Measurements from ENCODE around the gene ZNF57. TPM values are rescaled to one million over a fixed set of nuclear protein-coding genes. Genes with fewer than 3 reads are reported as not detected.
"Not testable (repeated sequence)": the region's sequence is repeated elsewhere in the genome, so short reads cannot be mapped to it uniquely, and the experiment has no call there.

Gene ZNF57
- total RNA-seq, 1 donor from 2014 or later: 3.4 TPM

- DNase-seq (ENCODE audit: low read depth in 2 of 2): no peak
These were observed 4.0 kb upstream of the ZNF57 start for GRCh38 chr19:2896694-2897093.

- no peak for DNase-seq (ENCODE audit: low read depth in 2 of 2)
These were observed 2.0 kb downstream of the ZNF57 start for GRCh38 chr19:2902590-2903218.

DNA sequence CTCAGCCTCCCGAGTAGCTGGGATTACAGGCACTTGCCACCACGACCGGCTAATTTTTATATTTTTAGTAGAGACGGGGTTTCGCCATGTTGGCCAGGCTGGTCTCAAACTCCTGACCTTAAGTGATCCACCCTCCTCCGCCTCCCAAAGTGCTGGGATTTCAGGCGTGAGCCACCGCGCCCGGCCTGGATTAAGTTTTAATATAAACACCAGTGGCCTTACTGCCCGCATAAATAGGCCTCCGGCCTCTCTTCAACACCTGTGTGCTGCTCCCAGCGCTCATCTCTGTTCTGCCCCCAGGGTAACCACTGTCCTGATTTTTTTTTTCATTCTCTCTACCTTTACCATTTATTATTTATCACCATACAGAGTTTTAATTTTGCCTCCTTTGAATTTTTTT lies 2.6 kb downstream of the ZNF57 start:
- not testable (repeated sequence) for DNase-seq (ENCODE audit: low read depth in 2 of 2)

- DNase-seq (ENCODE audit: low read depth in 2 of 2): peak in 1 of 2 donors; percentile 47
These were observed 5.3 kb downstream of the ZNF57 start for GRCh38 chr19:2905918-2906519.

DNA sequence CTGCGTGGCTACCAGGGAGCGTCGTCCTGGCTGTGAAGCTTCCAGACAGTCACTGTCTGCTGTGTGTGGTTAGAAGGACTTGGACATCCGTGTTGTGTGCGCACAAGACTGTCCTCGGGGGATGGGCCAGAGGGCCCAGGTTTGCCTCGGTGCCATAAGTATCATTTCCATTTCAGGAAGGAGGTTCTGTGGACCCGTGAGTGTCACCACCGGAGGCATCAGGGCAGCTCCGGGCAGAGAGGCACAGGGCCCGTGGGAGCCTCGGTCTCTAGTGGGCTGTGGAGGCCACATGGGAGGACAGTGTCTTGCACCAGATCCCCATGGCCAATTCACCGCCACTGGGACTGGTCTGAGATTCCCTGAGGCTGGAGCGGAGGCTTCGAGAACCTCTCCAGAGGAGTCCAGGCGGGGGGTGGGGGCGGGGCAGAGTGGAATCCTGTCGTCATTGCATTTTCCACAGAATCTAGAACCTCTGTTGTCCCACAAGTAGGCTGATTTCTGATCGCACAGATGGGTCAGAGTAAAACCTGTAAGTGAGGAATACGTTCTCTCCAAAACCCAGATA lies 6.0 kb downstream of the ZNF57 start:
- no peak for DNase-seq (ENCODE audit: low read depth in 2 of 2)

DNA sequence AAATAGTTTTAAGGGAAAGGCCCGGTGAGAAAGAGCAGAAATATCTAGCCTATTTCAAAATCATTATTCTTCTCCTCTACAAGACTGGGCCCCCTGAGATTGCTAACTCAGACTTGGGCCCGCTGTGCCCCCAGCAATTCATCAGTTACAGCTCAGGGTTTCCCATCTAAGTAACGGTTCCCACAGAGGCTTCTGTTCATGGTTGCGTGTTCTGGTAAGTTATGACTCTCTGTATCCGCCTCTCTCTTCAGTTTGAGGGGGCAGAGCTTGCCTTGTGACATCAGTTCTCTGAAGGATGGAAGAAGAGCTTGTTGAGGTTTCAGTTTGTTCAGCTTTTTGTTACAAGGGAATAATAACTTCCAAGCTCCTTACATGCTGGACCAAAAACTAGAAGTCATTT lies 11.6 kb downstream of the ZNF57 start:
- DNase-seq (ENCODE audit: low read depth in 2 of 2): no peak

GRCh38 chr19:2917275-2918184 lies 16.8 kb downstream of the ZNF57 start:
- DNase-seq (ENCODE audit: low read depth in 2 of 2): no peak

GRCh38 chr19:2922987-2923386 lies 22.3 kb downstream of the ZNF57 start:
- DNase-seq (ENCODE audit: low read depth in 2 of 2): no peak

DNA sequence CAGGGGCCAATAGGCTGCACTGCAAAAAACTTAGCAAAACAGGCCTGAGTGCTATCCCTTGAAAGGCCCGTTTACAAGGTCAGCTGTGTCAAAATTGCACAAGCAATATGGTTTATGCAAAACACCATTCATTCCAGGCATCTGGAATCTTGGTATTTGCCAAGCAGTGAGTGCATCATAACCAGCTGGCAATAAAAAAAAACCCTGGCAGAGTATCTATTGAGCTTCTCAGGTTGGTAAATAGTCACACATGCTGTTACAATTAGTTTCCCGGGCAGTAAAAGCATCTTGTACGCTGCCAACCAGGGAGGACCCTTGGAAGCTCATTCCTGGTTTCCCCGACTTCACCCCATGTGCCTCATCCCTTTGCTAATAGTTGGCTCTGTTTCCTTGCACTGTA lies 22.8 kb downstream of the ZNF57 start:
- no peak for DNase-seq (ENCODE audit: low read depth in 2 of 2)

DNA sequence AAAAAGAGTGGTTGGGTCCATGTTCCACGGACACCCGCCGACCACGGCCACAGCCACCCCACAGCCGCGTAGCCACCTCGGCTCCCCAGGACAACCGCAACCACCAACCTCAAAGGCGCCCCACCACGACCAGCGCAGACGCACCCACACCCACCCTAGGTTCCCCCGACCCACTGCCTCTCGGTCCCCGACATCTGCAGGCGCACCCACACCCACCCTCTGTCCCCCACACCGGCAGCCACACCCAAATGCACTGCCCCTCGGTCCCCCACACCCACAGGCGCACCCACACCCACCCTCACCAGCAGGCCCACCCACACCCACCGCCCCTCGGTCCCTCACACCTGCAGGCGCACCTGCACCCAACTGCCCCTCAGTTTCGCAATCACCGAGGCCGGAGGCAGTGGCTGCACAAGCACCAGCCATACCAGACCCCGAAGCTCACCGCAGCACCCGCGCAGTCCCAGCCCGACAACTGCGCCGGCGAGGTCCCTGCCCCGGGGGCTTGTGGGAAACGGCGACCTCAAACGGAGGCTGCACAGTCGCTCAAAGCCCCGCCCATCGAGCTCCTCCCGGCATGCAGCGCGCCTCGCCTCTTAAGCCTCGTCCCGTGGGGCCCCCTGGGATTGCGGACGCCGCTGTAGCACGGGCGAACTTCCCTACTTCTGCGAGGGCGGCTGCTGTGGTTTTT lies 25.8 kb downstream of the ZNF57 start:
- no peak for DNase-seq (ENCODE audit: low read depth in 2 of 2)

DNA sequence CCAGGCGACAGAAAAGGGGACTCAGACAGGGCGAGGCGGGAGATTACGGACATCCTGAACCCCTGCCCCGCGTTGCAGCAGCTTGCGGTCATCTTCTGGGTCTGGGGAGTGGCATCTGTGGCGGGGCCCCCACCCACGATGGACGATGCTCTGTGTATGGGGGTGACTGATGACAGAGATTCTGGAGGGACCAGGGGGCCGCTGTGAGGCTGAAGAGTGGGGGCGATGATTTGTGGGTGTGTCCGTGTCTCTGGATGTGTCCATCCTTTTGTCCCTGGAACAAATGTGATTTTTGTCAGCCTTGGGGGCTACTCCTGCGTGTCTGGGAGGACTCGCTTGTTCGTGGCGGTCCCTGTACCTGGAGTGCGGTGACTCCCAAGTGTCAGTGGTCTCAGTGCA lies 26.3 kb downstream of the ZNF57 start:
- no peak for DNase-seq (ENCODE audit: low read depth in 2 of 2)

- DNase-seq (ENCODE audit: low read depth in 2 of 2): no peak
These were observed 32.8 kb downstream of the ZNF57 start for GRCh38 chr19:2933490-2933910.

DNA sequence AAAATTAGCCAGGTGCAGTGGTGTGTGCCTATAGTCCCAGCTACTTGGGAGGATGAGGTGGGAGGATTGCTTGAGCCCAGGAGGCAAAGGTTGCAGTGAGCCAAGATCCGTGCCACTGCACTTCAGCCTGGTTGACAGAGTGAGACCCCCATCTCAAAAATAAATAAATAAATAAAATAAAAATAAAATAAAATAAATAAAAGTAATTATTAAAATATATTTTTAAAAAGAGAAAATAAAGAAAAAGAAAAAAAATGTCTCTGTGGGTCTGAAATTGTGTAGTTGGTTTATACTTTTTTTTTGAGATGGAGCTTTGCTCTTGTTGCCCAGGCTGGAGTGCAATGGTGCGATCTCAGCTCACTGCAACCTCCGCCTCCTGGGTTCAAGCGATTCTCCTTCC lies 35.1 kb downstream of the ZNF57 start:
- DNase-seq (ENCODE audit: low read depth in 2 of 2): not testable (repeated sequence)

DNA sequence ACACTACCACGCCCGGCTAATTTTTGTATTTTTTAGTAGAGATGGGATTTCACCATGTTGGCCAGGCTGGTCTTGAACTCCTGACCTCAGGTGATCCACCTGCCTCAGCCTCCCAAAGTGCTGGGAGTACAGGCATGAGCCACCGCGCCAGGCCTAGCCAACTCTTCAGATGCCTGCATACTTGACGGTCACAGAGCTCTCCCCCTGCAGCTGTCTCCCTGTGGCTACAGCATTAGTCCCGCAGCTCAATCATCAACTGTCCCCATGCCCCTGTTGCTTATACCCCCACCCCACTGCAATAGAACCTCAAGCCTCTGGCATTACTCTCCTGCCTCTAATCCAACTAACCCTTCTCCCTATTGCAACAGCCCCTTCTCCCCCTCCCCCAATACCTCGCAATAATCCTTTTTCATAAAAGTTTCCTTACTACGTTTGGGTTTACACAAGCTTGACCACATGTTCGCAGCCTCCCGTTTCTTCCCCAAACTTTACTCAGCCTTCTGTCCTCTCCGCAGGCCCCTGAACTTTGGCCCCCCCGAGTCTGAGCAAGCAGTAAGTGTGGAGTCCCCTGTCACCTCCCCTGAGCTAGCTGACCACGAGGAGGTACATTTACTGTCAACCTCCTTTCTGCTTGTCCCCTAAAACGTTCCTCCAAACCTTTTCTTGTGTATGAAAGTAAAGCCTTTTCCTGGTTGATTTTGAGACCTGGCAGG lies 42.4 kb downstream of the ZNF57 start:
- no peak for DNase-seq (ENCODE audit: low read depth in 2 of 2)

- DNase-seq (ENCODE audit: low read depth in 2 of 2): no peak
These were observed 43.7 kb downstream of the ZNF57 start for GRCh38 chr19:2944403-2944774.

DNA sequence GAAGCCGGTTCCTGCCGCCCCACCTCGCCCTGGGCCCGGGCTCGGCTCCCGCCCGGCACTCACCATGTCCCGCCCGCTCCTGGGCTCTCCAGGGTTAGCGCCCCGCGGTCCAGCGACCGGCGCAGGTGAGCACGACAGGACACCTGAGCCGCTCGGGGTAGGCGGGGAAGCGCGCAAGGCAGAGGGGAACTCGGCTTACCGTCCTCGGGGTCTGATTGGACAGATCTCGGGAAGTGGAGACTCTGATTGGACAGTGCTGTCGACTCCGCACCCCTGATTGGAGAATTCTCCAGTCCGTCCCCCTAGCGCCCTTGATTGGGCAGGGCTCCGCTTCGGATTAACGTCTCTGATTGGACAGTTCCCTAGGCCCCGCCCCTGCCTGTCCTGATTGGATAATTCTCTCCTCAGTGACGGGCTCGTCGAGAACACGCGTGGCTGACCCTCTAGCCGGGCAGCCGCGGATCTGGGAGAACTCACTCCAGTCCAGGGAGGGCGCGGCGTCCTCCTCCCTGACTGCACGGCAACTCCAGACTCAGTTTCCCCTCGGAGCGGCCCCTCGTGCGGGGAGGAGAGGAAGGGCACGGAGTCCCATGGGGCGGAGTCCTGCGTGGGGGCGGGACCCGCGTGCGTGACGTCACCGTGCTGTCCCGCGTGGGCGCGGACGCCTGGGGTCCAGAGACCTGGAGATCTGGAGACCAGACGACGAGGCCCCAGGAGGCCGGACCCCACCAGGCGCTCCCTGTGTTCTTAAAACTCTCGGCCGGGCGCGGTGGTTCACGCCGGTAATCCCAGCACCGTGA lies 44.2 kb downstream of the ZNF57 start, which contains the start of gene ZNF77:
TSS of gene ZNF77 (minus strand) at position 197 of the 800 bp plus-strand sequence. CDS start at position 66, 131 bp downstream.
- peak; percentile 99 to 100 for DNase-seq (ENCODE audit: low read depth in 2 of 2)

GRCh38 chr19:2945575-2946184 lies 45.0 kb downstream of the ZNF57 start:
- DNase-seq (ENCODE audit: low read depth in 2 of 2): no peak

DNA sequence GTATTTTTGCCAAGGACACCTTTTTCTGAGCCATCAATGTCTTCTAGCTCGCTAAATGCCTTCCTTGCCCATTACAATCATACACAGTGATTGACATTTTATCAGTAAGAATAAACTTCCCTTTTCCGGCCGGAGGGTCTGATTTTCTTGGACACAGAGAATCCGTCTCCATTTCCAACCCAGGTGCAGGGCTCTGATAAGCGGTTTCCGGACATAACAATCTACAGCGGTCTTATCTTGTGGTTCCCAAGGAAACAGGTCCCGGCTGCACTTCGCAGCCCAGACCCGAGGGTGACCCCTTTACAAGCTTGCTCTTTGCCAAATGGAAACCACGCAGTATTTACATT lies 49.2 kb downstream of the ZNF57 start:
- DNase-seq (ENCODE audit: low read depth in 2 of 2): peak; percentile 94 to 95

DNA sequence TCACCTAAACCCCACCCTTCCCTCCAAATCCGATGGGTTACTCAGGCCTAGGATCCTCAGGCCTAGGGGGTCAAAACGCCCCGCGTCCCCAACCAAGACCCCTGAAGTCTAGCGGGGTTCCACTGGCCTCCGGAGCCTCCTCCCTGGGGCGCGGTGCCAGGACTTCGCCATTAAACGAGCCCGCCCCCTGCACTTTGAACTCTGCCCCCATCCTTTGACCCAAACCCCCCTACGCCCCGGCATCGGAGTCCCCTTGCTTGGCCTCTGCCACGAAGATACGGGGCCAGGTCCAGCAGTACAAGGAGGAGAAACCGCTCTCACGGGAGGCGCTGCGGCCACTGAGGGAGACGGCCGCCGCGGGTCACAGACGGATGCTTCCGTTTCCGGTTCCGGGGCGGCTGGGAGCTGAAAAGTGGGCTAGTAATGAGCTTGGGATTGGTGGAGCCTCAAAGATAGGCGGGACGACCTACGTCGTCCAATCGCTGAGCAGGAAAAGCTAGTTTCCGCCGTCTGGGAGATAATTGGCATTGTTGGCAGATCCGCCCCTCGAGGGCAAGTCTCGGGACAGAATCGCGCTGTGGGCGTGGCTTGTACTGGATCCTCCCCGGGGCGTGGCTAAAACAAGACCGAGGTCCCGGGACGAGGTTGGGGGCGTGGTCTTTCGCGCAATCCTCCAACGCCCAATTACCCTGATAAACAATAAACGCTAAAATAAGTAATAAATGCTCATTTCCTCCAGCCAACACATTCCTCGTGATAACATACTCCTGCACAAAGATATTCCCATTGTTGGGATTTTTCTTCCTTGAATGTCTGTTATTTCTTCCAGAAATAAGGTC lies 49.8 kb downstream of the ZNF57 start:
- DNase-seq (ENCODE audit: low read depth in 2 of 2): peak; percentile 100
